ENCODE results near the gene DGKD.

DGKD gene

GRCh38 chr2:233519787-233520611, 165.7 kb downstream of the DGKD start:
- DNase-seq = no peak

Data from femur (tissue), 1 donor.